GM19463 (cell line): Measurements from ENCODE around the gene COL18A1.
"Not testable (repeated sequence)": the region's sequence is repeated elsewhere in the genome, so short reads cannot be mapped to it uniquely, and the experiment has no call there.

Source experiments
- ATAC-seq: cut with Tn5 transposase; IDR thresholded peaks from one replicate; pipeline ENCODE4 v1.9.1; 2021; ENCODE audit warnings: mild to moderate bottlenecking, moderate library complexity; ENCODE audit not compliant: unreplicated experiment

The COL18A1 gene

GRCh38 chr21:45502006-45502345 is 97.0 kb downstream of the COL18A1 start:
- ATAC-seq, result no peak

- no peak for ATAC-seq
Measured at GRCh38 chr21:45502600-45502999, 97.6 kb downstream of the COL18A1 start.

GRCh38 chr21:45503226-45503625 is 98.3 kb downstream of the COL18A1 start:
- not testable (repeated sequence) for ATAC-seq

- no peak for ATAC-seq
Measured at GRCh38 chr21:45504021-45504515, 99.1 kb downstream of the COL18A1 start.

- ATAC-seq, result no peak
Measured at GRCh38 chr21:45504516-45505415, 99.8 kb downstream of the COL18A1 start.

- ATAC-seq, result no peak
Measured at GRCh38 chr21:45505416-45506021, 100.6 kb downstream of the COL18A1 start.

GRCh38 chr21:45506241-45506817 is 101.4 kb downstream of the COL18A1 start:
- ATAC-seq, result no peak

- no peak for ATAC-seq
Measured at GRCh38 chr21:45506836-45507522, 102.0 kb downstream of the COL18A1 start.

GRCh38 chr21:45507523-45507875 is 102.5 kb downstream of the COL18A1 start:
- no peak for ATAC-seq

GRCh38 chr21:45507888-45508508 is 103.0 kb downstream of the COL18A1 start:
- no peak for ATAC-seq

GRCh38 chr21:45508607-45509565 is 103.9 kb downstream of the COL18A1 start:
- ATAC-seq, result no peak

- no peak for ATAC-seq
Measured at GRCh38 chr21:45509566-45510465, 104.9 kb downstream of the COL18A1 start.

GRCh38 chr21:45510466-45510955 is 105.5 kb downstream of the COL18A1 start:
- no peak for ATAC-seq

GRCh38 chr21:45511007-45511406 is 106.0 kb downstream of the COL18A1 start:
- no peak for ATAC-seq

- ATAC-seq, result no peak
Measured at GRCh38 chr21:45511661-45512431, 106.9 kb downstream of the COL18A1 start.

- no peak for ATAC-seq
Measured at GRCh38 chr21:45512626-45513002, 107.6 kb downstream of the COL18A1 start.

- ATAC-seq, result no peak
Measured at GRCh38 chr21:45513003-45513717, 108.2 kb downstream of the COL18A1 start.
